ENCODE results near the gene SORL1. TPM values are rescaled to one million over a fixed set of nuclear protein-coding genes. Genes with fewer than 3 reads are reported as not detected.
A peak's percentile ranks its signal among the peaks of the same experiment; 100 is the strongest.

SORL1 gene
- total RNA-seq, 1 donor from 2014 or later = 46.0 TPM

- H3K9me3 ChIP-seq (ENCODE audit: low read depth) = peaks cover 6% of the 10 kb centered on the region
- H3K4me2 ChIP-seq = no peak overlapping the region
- Mint-ChIP-seq H3K4me1 (no peaks in the 10 kb centered on the region), H3K4me3 (peak overlapping the region; percentile 33), H3K27ac (no peak overlapping the region), H3K9me3 (peaks cover 17% of the 10 kb centered on the region), H3K36me3 (peaks cover 12% of the 10 kb centered on the region), H3K27me3 (ENCODE audit: insufficient read depth, low read depth) (peaks cover 3% of the 10 kb centered on the region)
- peaks cover 16% of the 10 kb centered on the region for H3F3A ChIP-seq (ENCODE audit: low read depth)
- H3K27ac ChIP-seq = peak overlapping the region; percentile 47
- H3K79me2 ChIP-seq (ENCODE audit: low read depth) = peaks cover 9% of the 10 kb centered on the region
- no peak for DNase-seq (ENCODE audit: low spot score)
- no peak overlapping the region for H3K4me3 ChIP-seq
- peaks cover 8% of the 10 kb centered on the region for H3K4me1 ChIP-seq
- H3K36me3 ChIP-seq = peaks cover 9% of the 10 kb centered on the region
- H3K9ac ChIP-seq = no peak overlapping the region
- H3K27me3 ChIP-seq = no peaks in the 10 kb centered on the region
- no peaks in the 10 kb centered on the region for H4K20me1 ChIP-seq (ENCODE audit: low read depth)
- no peak for TF ChIP-seq CTCF (IDR thresholded peaks at IDR 0.05)
- no peak overlapping the region for H2AFZ ChIP-seq (replicated peaks)
These were observed 72.1 kb downstream of the SORL1 start for GRCh38 chr11:121524233-121524631.

GRCh38 chr11:121525376-121525775, 73.3 kb downstream of the SORL1 start:
- Mint-ChIP-seq H3K27me3 (ENCODE audit: insufficient read depth, low read depth) (peaks cover 3% of the 10 kb centered on the region), H3K27ac (no peak overlapping the region), H3K4me3 (no peak overlapping the region), H3K4me1 (no peaks in the 10 kb centered on the region), H3K9me3 (peaks cover 25% of the 10 kb centered on the region), H3K36me3 (peaks cover 15% of the 10 kb centered on the region)
- Histone ChIP-seq H3K27ac (no peak overlapping the region), H3K27me3 (no peaks in the 10 kb centered on the region), H3K4me1 (peaks cover 8% of the 10 kb centered on the region), H4K20me1 (ENCODE audit: low read depth) (no peaks in the 10 kb centered on the region), H3K4me3 (no peak overlapping the region), H2AFZ (replicated peaks) (no peak overlapping the region), H3K79me2 (ENCODE audit: low read depth) (peaks cover 9% of the 10 kb centered on the region), H3K4me2 (no peak overlapping the region), H3K9ac (no peak overlapping the region), H3F3A (ENCODE audit: low read depth) (peaks cover 16% of the 10 kb centered on the region), H3K9me3 (ENCODE audit: low read depth) (peaks cover 6% of the 10 kb centered on the region), H3K36me3 (peaks cover 16% of the 10 kb centered on the region)
- no peak for DNase-seq (ENCODE audit: low spot score)
- no peak for TF ChIP-seq CTCF (IDR thresholded peaks at IDR 0.05)
- no peak for TF ChIP-seq EZH2 (IDR thresholded peaks at IDR 0.05)
- no peak for TF ChIP-seq EZH2phosphoT487 (IDR thresholded peaks at IDR 0.05)

GRCh38 chr11:121530257-121530656, 78.1 kb downstream of the SORL1 start:
- H3K36me3 Mint-ChIP-seq = peaks cover 16% of the 10 kb centered on the region
- peaks cover 8% of the 10 kb centered on the region for H3F3A ChIP-seq (ENCODE audit: low read depth)
- H3K27me3 ChIP-seq = no peaks in the 10 kb centered on the region
- no peak overlapping the region for H3K4me3 ChIP-seq
- no peak overlapping the region for H3K4me3 Mint-ChIP-seq
- H3K4me1 Mint-ChIP-seq = peaks cover 5% of the 10 kb centered on the region
- peaks cover 5% of the 10 kb centered on the region for H3K79me2 ChIP-seq (ENCODE audit: low read depth)
- H3K9me3 Mint-ChIP-seq = peaks cover 24% of the 10 kb centered on the region
- no peak overlapping the region for H3K27ac ChIP-seq
- H4K20me1 ChIP-seq (ENCODE audit: low read depth) = no peaks in the 10 kb centered on the region
- peaks cover 7% of the 10 kb centered on the region for H3K4me1 ChIP-seq
- TF ChIP-seq EZH2phosphoT487 (IDR thresholded peaks at IDR 0.05) (no peak), EZH2 (IDR thresholded peaks at IDR 0.05) (no peak), CTCF (IDR thresholded peaks at IDR 0.05) (no peak)
- no peak overlapping the region for H2AFZ ChIP-seq (replicated peaks)
- no peak overlapping the region for H3K9ac ChIP-seq
- no peak for DNase-seq (ENCODE audit: low spot score)
- no peak overlapping the region for H3K27ac Mint-ChIP-seq
- peaks cover 3% of the 10 kb centered on the region for H3K27me3 Mint-ChIP-seq (ENCODE audit: insufficient read depth, low read depth)
- peaks cover 2% of the 10 kb centered on the region for H3K9me3 ChIP-seq (ENCODE audit: low read depth)
- H3K4me2 ChIP-seq = no peak overlapping the region
- peaks cover 13% of the 10 kb centered on the region for H3K36me3 ChIP-seq
